ENCODE results near the gene SCN8A.

DNA sequence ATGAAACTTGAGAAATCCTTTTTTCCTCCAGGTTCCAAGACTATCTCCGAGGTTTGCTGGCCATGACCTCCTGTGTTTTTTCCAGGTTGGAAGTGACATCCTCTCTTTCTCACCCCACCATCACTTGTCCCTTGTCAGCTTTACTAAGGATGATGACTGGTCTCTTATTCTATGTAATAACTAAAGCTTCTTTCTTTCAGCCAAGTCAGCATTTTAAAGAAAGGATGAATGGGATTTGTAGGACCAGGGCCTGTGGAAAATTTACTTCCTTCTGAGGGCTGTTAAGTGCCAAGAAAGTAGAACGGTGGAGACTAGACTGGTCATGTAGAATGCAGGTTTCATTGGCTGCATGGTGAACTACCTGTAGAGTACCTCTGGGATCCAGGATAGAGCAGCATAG is 183.9 kb downstream of the SCN8A start:
- TF ChIP-seq, protein P1, sequence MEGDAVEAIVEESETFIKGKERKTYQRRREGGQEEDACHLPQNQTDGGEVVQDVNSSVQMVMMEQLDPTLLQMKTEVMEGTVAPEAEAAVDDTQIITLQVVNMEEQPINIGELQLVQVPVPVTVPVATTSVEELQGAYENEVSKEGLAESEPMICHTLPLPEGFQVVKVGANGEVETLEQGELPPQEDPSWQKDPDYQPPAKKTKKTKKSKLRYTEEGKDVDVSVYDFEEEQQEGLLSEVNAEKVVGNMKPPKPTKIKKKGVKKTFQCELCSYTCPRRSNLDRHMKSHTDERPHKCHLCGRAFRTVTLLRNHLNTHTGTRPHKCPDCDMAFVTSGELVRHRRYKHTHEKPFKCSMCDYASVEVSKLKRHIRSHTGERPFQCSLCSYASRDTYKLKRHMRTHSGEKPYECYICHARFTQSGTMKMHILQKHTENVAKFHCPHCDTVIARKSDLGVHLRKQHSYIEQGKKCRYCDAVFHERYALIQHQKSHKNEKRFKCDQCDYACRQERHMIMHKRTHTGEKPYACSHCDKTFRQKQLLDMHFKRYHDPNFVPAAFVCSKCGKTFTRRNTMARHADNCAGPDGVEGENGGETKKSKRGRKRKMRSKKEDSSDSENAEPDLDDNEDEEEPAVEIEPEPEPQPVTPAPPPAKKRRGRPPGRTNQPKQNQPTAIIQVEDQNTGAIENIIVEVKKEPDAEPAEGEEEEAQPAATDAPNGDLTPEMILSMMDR (IDR thresholded peaks at IDR 0.05; ENCODE audit: insufficient read depth, low read length), result no peak
- no peak for TF ChIP-seq POLR2AphosphoS5 (IDR thresholded peaks at IDR 0.05; ENCODE audit: low read depth)
- TF ChIP-seq GABPA (IDR thresholded peaks at IDR 0.05; ENCODE audit: low read depth), result no peak
- TF ChIP-seq, protein P2, sequence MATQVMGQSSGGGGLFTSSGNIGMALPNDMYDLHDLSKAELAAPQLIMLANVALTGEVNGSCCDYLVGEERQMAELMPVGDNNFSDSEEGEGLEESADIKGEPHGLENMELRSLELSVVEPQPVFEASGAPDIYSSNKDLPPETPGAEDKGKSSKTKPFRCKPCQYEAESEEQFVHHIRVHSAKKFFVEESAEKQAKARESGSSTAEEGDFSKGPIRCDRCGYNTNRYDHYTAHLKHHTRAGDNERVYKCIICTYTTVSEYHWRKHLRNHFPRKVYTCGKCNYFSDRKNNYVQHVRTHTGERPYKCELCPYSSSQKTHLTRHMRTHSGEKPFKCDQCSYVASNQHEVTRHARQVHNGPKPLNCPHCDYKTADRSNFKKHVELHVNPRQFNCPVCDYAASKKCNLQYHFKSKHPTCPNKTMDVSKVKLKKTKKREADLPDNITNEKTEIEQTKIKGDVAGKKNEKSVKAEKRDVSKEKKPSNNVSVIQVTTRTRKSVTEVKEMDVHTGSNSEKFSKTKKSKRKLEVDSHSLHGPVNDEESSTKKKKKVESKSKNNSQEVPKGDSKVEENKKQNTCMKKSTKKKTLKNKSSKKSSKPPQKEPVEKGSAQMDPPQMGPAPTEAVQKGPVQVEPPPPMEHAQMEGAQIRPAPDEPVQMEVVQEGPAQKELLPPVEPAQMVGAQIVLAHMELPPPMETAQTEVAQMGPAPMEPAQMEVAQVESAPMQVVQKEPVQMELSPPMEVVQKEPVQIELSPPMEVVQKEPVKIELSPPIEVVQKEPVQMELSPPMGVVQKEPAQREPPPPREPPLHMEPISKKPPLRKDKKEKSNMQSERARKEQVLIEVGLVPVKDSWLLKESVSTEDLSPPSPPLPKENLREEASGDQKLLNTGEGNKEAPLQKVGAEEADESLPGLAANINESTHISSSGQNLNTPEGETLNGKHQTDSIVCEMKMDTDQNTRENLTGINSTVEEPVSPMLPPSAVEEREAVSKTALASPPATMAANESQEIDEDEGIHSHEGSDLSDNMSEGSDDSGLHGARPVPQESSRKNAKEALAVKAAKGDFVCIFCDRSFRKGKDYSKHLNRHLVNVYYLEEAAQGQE (IDR thresholded peaks at IDR 0.05; ENCODE audit: insufficient replicate concordance, low read depth), result no peak

Data from HL-60 (cell line).